GM18520 (cell line): ENCODE results near the gene EPN2.
"Not testable (repeated sequence)": the region's sequence is repeated elsewhere in the genome, so short reads cannot be mapped to it uniquely, and the experiment has no call there.

ENCODE experiments used
- ATAC-seq: cut with Tn5 transposase; IDR thresholded peaks from one replicate; pipeline ENCODE4 v1.9.1; 2021; ENCODE audit not compliant: unreplicated experiment

EPN2 gene

DNA sequence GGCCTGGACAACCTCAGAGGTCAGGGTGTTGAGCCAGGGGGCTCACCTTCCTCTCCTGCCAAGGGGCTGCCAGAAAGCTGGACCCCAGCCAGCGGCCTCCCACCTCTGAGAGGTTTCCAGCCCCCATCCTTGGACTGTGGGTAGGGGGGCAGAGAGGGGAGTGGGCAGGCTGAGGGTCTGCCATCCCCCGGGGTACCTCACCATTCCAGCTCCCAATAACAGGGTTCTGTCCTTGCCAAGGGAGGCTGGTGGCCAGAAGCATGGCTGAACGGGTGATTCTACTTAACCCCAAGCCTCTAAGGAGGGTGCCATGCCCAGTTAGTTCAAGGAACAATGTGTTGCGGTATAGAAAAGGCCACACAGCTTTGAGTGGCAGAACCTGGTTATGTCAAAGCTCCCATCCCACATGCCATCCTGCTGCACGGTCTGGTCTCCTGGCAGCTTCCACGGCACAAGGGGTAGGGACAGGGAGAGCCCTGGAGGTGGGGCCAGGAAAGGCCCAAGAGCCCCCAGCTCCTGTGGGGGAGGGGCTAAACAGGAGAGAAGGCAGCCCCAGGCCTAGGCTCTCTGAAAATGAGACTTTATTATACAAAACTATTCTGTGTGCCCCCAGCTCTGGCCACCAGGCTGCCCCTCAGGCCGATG lies 105.6 kb downstream of the EPN2 start:
- no peak for ATAC-seq

DNA sequence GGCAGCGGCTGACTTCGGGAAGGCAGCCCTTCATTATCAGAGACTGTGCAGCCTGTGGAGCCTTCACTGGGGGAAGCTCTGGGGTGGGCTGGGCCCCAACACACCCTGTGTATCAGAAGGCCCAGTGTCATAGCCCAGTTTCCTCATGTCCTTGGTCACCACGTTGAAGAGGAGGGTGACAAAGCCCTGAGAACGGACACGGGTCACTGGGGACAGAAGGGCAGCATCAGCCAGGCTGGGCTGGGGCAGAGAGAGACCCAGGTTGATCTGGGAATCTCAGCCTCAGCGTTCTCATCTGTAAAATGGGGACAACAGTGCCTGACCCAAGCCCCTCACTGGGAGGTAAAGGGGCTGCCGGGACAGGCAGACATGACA lies 106.1 kb downstream of the EPN2 start:
- no peak for ATAC-seq

DNA sequence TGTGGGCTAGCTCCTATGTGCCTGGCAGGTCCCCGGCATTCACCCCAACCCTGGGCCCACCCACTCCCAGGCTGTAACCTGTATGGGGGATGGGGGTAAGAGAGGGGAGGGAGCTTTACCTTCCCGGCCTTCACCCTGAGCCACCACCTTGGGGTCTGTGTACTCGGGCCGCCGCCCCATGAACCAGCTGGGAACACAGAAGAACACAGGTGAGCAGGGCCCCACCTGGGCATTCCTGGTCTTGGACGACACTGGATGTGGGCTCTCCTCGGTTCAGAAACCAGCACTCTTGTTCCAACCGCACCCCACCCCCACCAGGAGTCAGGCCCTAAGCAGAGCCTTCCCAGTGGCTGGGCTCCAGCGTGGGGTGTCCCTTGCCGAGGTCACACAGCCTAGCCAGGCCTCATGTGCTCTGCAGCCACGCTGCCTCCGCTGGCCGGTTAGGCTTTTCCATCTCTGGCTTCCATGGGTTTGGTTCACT lies 106.5 kb downstream of the EPN2 start:
- ATAC-seq, result no peak

DNA sequence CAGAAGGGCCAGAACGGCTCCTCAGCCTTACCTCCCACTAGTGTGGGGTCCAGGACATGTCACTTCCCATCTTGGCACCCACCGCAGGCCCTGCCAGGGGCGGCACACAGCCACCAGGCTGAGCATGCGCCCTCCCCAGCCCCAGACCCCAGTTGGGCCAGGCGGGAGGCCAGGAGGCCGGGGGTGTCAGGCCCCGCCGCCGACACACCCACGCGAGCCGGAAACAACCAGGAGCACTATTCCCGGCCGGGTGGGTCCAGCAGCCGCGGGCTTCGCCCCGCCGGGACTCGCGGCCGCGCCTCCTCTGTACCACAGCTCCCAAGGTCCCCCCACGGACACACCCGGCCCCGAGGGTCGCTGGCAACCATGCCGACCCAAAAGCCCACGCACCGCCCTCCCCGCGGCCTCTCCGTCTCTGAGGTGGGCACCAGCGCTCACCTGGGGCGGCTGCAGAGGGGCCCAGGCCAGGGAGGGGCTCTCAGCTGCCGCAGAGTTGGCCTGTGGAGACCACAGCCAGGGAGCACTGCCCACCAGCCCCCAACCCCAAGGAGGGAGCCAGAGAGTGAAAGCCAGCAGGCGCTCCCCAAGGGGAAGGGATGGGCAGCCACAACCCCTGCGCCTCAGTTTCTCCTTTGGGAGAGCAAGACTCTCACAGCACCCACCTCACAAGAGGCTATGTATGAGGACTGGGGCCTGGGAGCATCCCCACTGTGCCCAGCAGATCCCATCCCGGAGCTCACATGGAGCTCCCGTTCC lies 107.3 kb downstream of the EPN2 start:
- no peak for ATAC-seq

DNA sequence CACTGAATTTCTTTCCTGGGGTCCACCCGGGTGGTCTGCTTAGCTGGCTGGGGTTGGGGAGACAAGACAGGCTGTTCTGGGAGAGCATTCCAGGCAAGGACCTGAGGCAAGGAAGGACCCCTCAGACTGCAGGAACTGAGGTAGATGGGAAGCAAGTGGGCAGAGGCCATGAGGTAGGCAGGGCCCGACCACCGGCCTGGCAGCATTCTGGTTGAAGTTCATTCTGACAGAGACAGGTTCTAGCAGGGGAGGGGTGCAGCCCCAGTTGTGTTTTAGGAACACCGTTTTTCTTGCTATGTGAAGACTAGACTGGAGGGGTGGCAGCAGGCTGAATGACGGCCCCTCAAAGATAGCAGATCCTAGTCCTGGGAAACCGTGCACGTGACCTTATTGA lies 107.9 kb downstream of the EPN2 start:
- ATAC-seq, result no peak

DNA sequence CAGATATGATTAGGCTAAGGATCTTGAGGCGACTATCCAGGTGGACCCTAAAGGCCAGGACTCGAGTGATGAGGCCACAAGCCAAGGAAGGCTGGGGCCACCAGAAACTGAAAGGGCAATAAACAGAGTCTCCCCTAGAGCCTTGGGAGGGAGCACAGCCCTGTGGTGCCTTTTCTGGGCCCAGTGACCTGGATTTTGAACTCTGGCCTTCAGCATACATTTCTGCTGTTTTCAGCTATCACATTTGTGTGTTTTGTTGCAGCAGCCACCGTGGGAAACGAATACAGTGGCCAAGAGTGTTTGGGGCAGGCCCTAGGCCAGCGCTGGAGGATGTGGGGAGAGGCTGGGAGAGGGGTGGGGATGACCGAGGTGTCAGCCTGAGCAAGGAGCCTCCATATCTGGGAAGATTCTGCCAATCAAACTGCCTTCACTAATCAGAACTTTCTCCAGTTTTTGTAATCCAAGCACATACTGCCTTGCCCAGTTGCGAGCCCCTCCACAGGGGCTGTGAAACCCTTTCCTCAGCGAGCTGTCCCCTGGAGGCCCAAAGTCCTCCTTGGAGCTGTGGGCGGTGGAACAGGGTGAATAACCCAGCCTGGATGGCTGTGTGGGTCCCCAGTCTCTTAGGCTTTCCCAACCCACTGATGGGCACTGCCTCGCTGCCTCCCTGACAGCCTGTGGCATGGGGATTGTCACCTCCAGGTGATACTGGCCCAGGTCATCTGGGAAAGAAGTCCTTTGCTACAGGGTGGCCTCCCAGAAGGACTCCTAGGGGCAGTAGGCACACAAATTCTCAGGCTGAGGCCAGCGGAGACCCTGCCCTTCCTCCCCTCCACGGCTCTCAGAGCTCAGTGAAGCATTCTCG lies 108.6 kb downstream of the EPN2 start:
- no peak for ATAC-seq

DNA sequence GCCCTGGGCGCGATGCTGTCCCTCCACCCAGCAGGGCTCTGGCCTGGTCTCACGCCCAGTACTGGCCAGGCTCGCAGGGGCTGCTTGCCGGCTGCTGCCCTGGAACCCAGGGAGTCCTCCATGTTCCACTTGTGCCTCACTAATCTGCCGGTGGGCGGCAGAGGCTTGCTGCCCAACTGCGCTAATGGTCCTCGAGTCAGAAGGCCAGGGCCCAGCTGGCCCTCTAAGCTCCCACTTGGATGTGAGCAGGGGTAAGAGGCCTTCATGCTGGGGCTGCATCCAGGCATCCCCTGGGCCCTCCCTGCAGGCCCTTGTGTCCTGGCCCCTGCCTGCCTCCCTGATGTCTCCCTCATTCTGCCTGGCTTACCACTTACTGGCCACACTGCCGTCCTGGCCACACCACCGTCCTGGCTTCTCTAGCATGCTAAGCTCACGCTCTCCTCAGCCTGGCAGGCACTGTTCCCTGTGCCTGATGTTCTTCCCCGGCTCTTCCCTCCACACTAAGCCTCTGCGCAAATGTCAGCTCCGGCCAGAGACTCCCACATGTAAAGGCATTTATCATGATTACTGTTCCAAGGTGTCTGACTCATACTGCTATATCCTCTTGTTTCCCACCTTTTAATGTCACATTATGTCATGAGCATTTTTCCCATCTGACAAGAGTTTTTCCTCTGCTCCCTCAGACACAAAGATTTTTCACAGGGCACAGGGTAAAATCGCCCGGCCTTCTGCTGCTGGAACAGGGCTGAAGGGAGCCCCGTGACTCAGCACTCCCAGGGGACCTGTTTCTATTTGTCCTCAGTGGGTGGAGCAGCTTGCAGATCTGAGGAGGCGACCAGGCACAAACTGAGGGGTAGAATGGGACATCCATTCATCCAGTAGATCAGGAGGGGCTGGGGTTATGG lies 109.4 kb downstream of the EPN2 start:
- no peak for ATAC-seq

DNA sequence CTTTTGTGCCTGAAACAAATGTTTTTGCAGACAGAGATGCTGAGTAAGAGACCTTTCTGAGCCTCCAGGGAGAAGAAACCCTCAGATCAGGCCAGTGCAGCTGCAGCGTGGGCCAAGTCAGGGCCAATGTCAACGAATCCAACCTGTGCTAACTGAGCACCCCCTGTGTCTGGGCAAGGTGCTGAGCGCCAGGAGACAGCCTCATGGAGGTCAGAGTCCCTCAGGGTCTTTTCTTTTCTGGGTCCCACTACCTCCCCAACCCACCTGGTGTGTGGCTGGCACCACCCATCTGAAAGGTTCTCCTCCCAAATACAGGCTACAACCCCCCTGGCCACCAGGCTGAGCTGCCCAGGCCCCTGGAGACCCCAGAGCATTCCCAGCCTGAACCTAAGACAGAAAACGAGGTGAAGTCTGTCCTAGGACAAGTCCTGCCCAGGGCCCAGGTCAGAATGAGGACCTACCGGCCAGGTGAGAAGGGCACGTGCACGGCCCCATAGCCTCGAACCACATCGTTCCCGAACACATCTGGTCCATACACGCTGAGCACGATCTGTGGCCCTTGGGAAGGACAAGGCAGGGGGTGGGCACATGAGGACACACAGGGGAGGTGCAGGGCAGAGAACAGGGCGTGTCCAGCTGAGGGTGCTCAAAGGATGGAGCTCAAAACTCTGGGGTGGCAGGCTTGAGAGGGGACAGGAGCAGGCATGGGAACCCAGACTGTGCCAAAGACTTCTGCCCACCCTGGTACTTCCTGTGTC lies 110.3 kb downstream of the EPN2 start:
- no peak for ATAC-seq

DNA sequence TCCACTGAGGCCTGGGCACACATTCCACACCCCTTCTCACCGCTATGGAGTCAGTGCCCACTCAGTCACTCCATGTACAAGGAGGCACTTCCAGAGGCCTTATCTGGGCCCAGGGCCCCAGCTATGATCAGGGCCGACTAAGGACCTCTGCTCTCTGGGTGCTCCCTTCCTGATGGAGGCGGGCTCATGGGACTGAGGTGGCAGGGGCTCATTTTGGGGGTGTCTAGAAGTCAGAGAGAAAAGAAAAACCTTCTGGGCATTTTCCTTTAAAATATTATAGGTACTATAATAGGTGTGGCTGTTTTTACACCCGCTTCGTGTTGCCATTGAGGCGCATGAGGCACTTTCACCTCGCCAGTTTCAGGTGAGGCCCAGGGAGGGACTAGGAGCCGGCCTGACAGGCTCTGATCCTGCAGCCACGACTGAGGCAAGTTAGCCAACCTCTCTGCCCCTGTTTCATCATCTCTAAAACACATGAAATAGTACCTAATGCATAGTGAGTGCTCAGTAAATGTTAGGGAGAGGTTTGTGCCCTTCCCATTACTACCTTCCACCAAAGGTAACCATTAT lies 111.0 kb downstream of the EPN2 start:
- ATAC-seq, result no peak

DNA sequence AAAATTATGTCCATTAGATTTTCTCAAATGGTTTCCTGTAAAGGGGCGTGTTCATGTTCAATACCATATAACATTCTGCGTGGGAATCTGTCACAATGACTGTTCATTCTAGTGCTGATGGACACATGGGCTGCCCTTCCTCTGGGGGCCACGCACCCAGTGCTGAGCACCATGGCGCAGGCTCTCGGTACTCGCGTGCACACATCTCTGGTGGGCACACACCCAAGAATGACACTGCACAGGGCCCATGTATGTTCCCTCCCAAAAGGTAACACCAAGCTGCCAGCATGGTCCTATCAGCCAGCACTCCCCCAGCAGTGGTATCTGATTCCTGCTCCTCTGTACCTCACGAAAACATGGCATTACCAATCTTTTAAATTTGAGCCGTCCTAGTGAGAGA lies 111.6 kb downstream of the EPN2 start:
- no peak for ATAC-seq

DNA sequence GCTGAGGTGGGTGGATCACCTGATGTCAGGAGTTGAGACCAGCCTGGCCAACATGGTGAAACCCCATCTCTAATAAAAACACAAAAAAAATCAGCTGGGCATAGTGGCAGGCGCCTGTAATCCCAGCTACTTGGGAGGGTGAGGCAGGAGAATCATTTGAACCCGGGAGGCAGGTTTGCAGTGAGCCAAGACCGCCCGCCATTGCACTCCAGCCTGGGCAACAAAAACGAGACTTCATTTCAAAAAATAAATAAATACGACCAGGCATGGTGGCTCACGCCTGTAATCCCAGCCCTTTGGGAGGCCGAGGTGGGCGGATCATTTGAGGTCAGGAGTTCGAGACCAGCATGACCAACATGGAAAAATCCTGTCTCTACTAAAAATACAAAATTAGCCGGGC lies 116.2 kb downstream of the EPN2 start:
- ATAC-seq, result not testable (repeated sequence)

DNA sequence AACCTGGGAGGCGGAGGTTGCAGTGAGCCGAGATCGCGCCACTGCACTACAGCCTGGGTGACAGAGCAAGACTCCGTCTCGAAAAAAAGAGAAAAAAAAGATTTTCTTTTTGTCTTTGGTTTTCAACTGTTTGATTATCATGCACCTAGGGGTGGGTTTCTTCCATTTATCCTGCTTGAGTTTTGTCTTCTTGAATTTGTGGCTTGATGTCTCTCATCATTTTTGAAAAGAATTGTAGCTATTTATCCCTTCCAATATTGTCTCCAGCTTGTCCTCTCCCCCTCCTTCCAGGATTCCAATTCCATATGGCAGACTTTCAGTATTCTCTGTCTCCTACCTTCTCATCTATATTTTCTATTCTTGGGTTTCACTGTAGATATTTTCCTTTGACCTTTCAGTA lies 117.6 kb downstream of the EPN2 start:
- ATAC-seq, result no peak

DNA sequence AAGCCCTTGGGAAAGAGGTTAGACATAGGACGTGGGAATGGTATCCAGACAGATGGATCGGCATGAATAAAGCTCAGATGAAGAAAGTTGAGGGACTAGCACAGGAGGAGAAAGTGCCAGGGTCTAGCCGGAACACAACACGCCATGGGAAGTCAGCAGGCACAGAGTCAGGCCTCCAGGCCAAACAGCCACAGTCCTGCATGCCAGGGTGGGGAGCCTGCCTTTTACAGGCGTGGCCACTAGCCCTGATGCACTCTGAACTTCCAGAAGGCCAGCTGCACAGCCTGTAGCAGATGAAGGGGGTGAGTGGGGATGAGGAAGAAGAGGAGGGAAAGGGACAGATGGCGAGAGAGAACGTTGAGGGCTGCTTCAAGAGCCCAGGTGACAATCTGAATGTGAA lies 120.2 kb downstream of the EPN2 start:
- no peak for ATAC-seq

DNA sequence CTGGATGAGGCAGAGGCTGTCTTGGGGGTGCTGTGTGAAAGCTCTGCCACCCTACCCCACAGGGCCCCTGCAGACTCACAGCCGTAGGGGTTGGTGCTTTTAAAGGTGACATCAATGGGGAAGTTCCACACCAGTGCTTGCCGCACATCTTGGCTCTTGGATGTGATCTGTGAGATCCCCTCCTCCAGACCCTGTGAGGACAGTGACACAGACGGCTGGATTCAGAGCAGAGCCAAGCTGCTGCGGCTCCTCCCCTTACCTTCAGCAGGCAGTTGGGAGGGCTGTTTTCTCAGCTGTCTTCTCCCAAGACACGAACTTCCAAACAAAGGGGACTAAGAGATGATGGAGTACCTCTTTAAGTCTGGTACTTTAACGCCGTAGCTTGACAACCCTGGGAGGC lies 120.6 kb downstream of the EPN2 start:
- no peak for ATAC-seq

DNA sequence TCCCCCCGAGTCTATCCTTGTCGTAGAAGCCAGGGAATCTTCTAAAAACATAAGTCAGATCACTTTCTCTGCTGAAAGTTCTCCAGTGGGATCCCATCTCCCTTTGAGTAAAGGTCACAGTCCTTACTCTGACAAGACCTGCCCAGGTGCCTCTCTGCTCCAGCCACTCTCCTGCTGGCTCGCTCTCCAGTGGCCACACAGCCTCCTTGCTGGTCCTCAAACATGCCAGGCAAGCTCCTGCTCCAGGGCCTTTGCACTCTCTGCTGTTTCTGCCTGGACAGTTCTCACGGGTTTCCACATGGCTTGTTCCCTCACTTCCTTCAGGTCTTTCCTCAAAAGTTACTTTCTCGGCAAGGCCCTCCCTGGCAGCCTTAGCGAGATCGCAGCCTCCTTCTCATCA lies 122.0 kb downstream of the EPN2 start:
- no peak for ATAC-seq

DNA sequence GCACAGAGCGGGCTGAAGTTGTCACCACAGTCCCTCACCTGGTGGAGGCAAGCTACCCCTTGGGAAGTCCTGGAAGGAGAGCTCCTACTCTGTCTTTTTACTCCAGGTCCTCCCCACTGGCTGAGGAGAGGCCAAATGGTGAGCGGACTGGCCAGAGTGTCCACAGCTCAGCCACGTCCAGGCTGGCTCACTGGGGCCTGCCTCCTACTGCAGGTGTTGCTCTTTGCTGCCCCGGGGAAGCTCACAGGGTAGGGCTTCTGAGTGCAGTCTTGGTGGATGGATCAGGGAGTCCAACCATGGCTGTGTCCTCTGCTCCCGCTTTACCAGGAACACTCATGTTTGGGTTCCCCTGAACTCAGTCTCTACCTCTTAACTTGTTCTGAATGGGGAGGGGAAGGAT lies 122.7 kb downstream of the EPN2 start:
- ATAC-seq, result no peak

DNA sequence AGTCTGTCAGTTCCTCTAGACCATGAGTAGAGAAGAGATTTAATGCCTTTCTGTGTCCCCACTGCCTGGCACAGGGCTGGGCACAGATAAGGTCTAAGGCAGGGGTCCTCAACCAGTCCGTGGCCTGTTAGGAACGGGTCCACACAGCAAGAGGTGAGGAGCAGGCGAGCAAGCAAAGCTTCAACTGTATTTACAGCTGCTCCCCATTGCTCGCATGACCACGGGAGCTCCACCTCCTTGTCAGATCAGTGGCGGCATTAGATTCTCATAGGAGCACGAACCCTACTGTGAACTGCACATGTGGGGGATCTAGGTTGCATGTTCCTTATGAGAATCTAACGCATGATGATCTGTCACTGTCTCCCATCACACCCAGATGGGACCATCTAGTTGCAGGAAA lies 123.6 kb downstream of the EPN2 start:
- ATAC-seq, result no peak

DNA sequence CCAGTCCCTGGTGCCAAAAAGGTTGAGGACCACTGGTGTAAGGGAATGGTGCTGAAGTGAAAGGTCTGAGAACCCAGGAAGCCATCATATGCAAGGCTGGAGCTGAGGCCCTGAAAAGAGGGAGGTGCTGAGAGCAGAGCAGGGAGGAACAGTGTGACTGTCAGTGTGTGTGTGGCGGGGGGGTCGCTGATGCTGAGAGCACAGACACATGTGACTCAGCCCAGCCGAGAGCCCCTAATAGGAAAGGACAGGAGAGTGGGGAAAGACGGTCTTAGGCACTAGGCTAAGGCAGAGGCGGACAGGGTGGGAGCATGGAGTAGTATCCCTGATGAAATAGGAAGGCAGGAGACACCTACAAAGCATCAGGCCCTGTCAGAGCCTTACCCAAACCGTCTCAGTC lies 124.2 kb downstream of the EPN2 start:
- ATAC-seq, result no peak

DNA sequence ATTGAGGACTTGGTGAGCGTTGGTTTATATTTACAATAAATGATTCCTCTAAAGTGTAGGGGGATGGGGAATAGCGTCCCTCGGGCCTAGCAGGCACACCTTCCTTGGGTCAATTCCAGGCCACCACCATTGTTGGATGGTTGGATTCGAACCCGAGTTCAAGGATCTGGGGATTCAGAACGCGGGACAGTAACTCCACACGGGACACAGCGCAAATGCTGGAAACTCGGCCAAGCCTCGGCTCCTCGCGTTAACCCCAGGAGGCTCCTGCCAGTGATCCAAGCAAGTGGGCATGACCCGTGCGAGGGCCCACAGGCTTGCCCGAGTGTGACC lies 124.7 kb downstream of the EPN2 start:
- ATAC-seq, result no peak
